ENCODE measurements around the gene SHH. TPM values are rescaled to one million over a fixed set of nuclear protein-coding genes. Genes with fewer than 3 reads are reported as not detected.

Gene SHH
- total RNA-seq, 8 experiments from 2014 or later: under 0.01 to 28.2 (median 0.14) TPM; not detected in 2

DNA sequence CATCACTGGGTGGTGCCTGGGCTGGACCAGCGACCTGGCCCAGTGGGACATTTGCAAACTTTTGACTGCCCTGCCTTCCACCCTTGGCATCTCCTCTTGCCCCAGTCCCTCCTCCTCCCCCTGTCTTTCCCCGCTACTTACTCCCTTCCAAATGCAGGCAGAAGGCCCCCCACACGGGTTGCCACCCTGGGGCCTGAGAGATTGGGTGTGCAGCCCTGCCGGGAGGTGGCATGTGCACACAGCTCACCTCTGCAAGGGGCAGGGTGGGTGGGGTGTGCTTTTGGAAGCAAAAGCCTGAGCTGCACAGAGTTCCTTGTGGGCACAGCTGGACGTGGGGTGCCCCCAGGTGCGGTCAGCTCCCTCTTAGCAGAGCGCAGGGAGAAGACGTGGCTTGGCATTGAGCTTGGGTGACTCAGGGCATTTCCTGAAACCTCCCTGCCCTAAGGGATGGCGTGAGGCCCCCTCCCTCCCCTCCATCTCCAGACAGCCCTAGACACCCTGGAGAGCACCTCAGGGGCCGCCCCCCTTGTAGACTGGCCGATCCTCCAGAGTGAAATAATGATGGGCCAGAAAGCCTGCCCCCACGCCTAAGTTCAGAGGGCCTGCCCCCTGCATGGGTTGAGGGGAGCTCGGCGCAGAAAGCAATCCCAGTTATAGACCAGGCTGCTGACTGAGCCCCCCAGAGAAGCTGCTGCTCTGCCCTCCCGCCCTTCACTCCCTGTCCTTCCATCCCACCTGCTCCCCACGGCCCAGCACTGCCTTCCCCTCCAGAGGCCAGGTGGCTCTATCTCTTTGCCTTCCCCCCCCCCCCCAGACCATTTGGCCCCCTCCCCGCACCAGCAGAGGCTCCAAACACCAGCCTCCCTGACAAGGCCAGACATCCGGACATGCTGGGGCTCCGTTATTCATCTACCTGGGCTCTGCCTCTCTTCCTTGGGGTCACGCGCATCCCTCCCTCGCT, 2.3 kb upstream of the SHH start:
- in situ Hi-C loops (cut with MboI; ENCODE audit: low pct_unique_long_range_greater_than_20kb in 2 of 9, low sequenced_read_pairs in 9 of 9, unreplicated experiment in 9 of 9): loop anchor here in 4 of 9 experiments (10.0 to 25.0 kb wide), 3 partner anchors 648 to 998 kb away; no protein-coding TSS in a partner anchor
- no peak overlapping the region for H3K27ac ChIP-seq
- H3K4me3 ChIP-seq: no peak overlapping the region
- peak in 2 of 8 experiments; percentile 45 to 51 for ATAC-seq (replicated peaks in 6 of 8)
- H3K4me1 ChIP-seq (replicated peaks in 1 of 2): peaks cover 5 to 11% of the 10 kb centered on the region in 2 donors
- 5 to 20% methylated on average over 1 to 4 of the region's 22 CpGs; no CpG with 5 or more reads in 8 of the 10 experiments for WGBS, 10 experiments

- Histone ChIP-seq H3K4me1 (replicated peaks in 1 of 2) (peaks cover 12 to 18% of the 10 kb centered on the region in 2 donors), H3K27ac (no peak overlapping the region), H3K4me3 (no peak overlapping the region)
- 0 to 40% (median 12%) methylated on average over 1 to 7 of the region's 19 CpGs; no CpG with 5 or more reads in 2 of the 10 experiments for WGBS, 10 experiments
- no peak for ATAC-seq (replicated peaks in 6 of 8)
- in situ Hi-C loops (cut with MboI; ENCODE audit: low pct_unique_long_range_greater_than_20kb in 2 of 9, low sequenced_read_pairs in 9 of 9, unreplicated experiment in 9 of 9): loop anchor here in 4 of 9 experiments (10.0 to 25.0 kb wide), 3 partner anchors 649 to 999 kb away; no protein-coding TSS in a partner anchor
Measured at GRCh38 chr7:155813546-155814315, 1.5 kb upstream of the SHH start.

- Histone ChIP-seq H3K4me3 (no peak overlapping the region), H3K27ac (no peak overlapping the region), H3K4me1 (replicated peaks in 1 of 2) (peaks cover 13 to 24% of the 10 kb centered on the region in 2 donors)
- in situ Hi-C loops (cut with MboI; ENCODE audit: low pct_unique_long_range_greater_than_20kb in 2 of 9, low sequenced_read_pairs in 9 of 9, unreplicated experiment in 9 of 9): loop anchor here in 4 of 9 experiments (10.0 to 25.0 kb wide), 3 partner anchors 649 to 999 kb away; no protein-coding TSS in a partner anchor
- 33 to 57% (median 40%) methylated on average over 1 to 2 of the region's 8 CpGs; no CpG with 5 or more reads in 7 of the 10 experiments for WGBS, 10 experiments
- no peak for ATAC-seq (replicated peaks in 6 of 8)
Measured at GRCh38 chr7:155813125-155813524, 862 bp upstream of the SHH start.

DNA sequence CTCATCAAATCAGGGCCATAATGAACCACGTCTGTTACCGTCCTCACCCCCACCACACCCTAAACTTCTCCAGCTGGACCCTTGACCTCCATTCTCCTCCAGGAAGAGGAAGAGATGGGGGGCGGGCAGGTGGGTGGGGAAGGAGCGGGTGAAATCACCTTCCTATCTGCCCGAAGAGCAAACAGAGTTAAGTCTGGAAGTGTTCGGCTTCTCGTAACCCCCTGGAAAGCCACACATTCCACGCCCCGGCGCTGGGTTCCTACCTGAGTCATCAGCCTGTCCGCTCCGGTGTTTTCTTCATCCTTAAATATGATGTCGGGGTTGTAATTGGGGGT, 736 bp downstream of the SHH start:
- peaks cover 21 to 26% of the 10 kb centered on the region in 2 donors for H3K4me1 ChIP-seq (replicated peaks in 1 of 2)
- H3K27ac ChIP-seq: no peak overlapping the region
- no peak for ATAC-seq (replicated peaks in 6 of 8)
- WGBS, 10 experiments: 0 to 4% (median 0%) methylated on average over 1 to 6 of the region's 13 CpGs; no CpG with 5 or more reads in 7 of the 10 experiments
- in situ Hi-C loops (cut with MboI; ENCODE audit: low pct_unique_long_range_greater_than_20kb in 2 of 9, low sequenced_read_pairs in 9 of 9, unreplicated experiment in 9 of 9): loop anchor here in 4 of 9 experiments (10.0 to 25.0 kb wide), 3 partner anchors 651 to 1001 kb away; no protein-coding TSS in a partner anchor
- H3K4me3 ChIP-seq: peak overlapping the region in 3 of 5 donors; percentile 29 to 59 (median 30)

DNA sequence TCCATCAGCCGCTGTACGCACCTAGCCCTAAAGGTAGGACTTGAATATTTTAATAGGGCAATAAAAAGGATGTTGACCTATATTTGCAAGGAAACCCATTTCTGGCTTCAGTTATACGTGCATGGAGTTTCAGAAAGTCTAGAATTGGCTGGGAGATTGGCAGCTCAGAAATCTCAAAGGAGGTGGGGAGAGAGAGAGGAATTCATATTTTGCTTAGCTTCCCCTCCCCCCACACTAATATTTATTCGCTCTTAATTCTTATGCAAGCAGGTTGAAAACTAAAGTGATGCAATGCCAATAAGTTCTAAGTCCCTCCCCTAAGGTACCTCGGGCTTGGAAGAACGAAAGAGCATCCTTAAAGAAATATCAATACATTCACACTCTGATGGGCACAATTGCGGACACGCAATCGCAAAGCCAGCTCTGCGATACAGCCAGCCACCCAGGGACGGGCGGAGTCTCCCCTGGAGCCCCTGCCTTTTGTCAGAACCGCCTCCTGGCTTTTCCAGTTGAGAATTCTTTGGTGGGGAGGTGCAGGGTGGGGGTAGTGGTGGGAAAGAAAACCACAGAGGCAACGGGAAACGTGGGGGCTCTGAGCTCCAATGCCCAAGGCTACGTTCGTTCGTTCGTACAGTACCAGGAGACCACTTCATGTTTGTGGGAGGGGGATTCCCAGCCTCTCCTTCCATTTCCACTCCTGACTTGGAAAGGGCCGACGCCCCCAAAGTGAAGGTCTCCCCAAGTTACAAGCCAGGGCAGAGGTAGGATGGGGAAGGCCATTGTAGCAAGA, 1.3 kb downstream of the SHH start:
- in situ Hi-C loops (cut with MboI; ENCODE audit: low pct_unique_long_range_greater_than_20kb in 2 of 9, low sequenced_read_pairs in 9 of 9, unreplicated experiment in 9 of 9): loop anchor here in 4 of 9 experiments (10.0 to 25.0 kb wide), 3 partner anchors 651 to 1001 kb away; no protein-coding TSS in a partner anchor
- Histone ChIP-seq H3K4me3 (peak overlapping the region in 3 of 5 donors; percentile 13 to 59 (median 30)), H3K27ac (no peak overlapping the region), H3K4me1 (replicated peaks in 1 of 2) (peaks cover 21 to 26% of the 10 kb centered on the region in 2 donors)
- WGBS, 10 experiments: 0 to 11% (median 1%) methylated on average over 1 to 11 of the region's 21 CpGs
- ATAC-seq (replicated peaks in 6 of 8): no peak

GRCh38 chr7:155809947-155810769, 2.1 kb downstream of the SHH start:
- H3K4me1 ChIP-seq (replicated peaks in 1 of 2): peaks cover 21 to 26% of the 10 kb centered on the region in 2 donors
- 0 to 14% (median 1%) methylated on average over 1 to 23 of the region's 69 CpGs; no CpG with 5 or more reads in 4 of the 10 experiments for WGBS, 10 experiments
- peak in 1 of 8 experiments; percentile 5 for ATAC-seq (replicated peaks in 6 of 8)
- H3K4me3 ChIP-seq: peak overlapping the region in 4 of 5 donors; percentile 11 to 59 (median 23)
- in situ Hi-C loops (cut with MboI; ENCODE audit: low pct_unique_long_range_greater_than_20kb in 2 of 9, low sequenced_read_pairs in 9 of 9, unreplicated experiment in 9 of 9): loop anchor here in 4 of 9 experiments (10.0 to 25.0 kb wide), 3 partner anchors 652 to 1002 kb away; no protein-coding TSS in a partner anchor
- H3K27ac ChIP-seq: no peak overlapping the region

- in situ Hi-C loops (cut with MboI; ENCODE audit: low pct_unique_long_range_greater_than_20kb in 2 of 9, low sequenced_read_pairs in 9 of 9, unreplicated experiment in 9 of 9): loop anchor here in 3 of 9 experiments (25.0 kb wide), 2 partner anchors 653 to 1003 kb away; no protein-coding TSS in a partner anchor
- Histone ChIP-seq H3K27ac (no peak overlapping the region), H3K4me3 (peak overlapping the region in 4 of 5 donors; percentile 11 to 59 (median 23)), H3K4me1 (replicated peaks in 1 of 2) (peaks cover 21 to 26% of the 10 kb centered on the region in 2 donors)
- no peak for ATAC-seq (replicated peaks in 6 of 8)
- WGBS, 10 experiments: 0% methylated on average over 1 to 2 of the region's 43 CpGs; no CpG with 5 or more reads in 8 of the 10 experiments
Measured at GRCh38 chr7:155809332-155809946, 2.8 kb downstream of the SHH start.

DNA sequence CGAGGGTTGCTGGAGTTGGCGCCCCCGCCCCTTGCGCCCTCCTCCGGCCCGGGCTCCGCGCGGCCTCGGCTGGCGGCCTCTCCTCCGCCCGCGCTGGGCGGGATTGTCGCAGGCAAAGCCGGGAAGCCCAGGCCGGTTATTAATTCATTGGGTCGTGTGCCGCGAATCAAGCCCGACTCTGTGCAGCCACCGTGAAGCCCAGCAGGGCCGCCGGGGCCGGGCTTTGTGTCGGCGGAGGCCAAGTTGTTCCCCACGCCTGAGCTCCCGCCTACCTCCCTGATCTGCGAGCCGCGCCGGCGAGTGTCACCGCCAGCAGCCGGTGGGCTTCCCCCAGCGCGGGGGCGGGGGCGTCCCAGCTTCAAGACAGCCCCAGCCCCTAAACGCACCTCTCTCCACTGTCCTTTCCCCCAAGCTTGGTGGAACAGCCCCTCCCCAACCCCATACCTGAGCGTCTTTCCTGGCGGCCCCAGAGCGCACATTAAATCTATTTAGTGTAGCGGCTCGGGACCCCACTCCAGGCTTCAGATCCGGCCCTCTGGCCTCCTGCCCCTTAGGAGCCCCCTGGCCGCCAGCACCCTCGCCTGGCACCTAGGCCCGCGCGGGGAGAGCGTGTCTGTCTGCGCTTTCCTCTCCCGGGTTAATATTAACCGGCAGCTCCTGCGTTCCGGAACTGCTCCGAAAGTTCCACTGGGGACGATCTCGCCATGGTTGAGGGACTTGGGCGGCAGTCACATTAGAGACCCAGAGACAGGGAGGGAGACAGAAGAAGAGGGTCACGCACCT, 3.5 kb downstream of the SHH start:
- peaks cover 23 to 26% of the 10 kb centered on the region in 2 donors for H3K4me1 ChIP-seq (replicated peaks in 1 of 2)
- ATAC-seq (replicated peaks in 6 of 8): peak in 5 of 8 experiments; percentile 3 to 34 (median 33)
- H3K27ac ChIP-seq: no peak overlapping the region
- 0 to 6% (median 0%) methylated on average over 1 to 8 of the region's 64 CpGs; no CpG with 5 or more reads in 7 of the 10 experiments for WGBS, 10 experiments
- in situ Hi-C loops (cut with MboI; ENCODE audit: low pct_unique_long_range_greater_than_20kb in 2 of 9, low sequenced_read_pairs in 9 of 9, unreplicated experiment in 9 of 9): loop anchor here in 3 of 9 experiments (25.0 kb wide), 2 partner anchors 654 to 1004 kb away; no protein-coding TSS in a partner anchor
- H3K4me3 ChIP-seq: peak overlapping the region in 4 of 5 donors; percentile 19 to 59 (median 26)

GRCh38 chr7:155807789-155808548, 4.3 kb downstream of the SHH start:
- H3K4me3 ChIP-seq: peak overlapping the region in 4 of 5 donors; percentile 19 to 59 (median 26)
- WGBS, 10 experiments: 0 to 40% (median 5%) methylated on average over 1 to 6 of the region's 33 CpGs; no CpG with 5 or more reads in 3 of the 10 experiments
- H3K4me1 ChIP-seq (replicated peaks in 1 of 2): peaks cover 26 to 29% of the 10 kb centered on the region in 2 donors
- H3K27ac ChIP-seq: no peak overlapping the region
- in situ Hi-C loops (cut with MboI; ENCODE audit: low pct_unique_long_range_greater_than_20kb in 2 of 9, low sequenced_read_pairs in 9 of 9, unreplicated experiment in 9 of 9): loop anchor here in 3 of 9 experiments (25.0 kb wide), 2 partner anchors 654 to 1004 kb away; no protein-coding TSS in a partner anchor
- ATAC-seq (replicated peaks in 6 of 8): peak in 5 of 8 experiments; percentile 5 to 31 (median 21)
